ENCODE results near the gene KRT24.

Gene KRT24

DNA sequence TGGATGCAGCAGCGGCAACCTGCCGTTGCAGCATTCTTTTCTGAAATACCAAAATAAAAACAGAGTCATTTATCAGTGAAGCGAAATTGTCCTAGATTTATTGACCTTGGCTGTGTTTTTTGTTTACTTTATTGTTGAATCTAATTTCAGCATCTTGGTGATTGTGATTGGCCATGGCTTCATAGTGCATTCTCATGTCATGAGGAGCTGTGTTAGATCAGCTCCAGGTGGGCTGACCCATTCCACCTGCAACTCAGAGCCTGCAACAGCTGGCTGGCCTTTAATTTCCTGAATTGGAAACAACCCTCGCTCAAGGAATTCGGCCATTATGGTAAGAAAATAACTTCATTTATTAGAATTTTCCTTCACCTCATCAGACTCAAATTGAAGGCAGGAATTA lies 16.4 kb downstream of the KRT24 start:
- no peak for DNase-seq

DNA sequence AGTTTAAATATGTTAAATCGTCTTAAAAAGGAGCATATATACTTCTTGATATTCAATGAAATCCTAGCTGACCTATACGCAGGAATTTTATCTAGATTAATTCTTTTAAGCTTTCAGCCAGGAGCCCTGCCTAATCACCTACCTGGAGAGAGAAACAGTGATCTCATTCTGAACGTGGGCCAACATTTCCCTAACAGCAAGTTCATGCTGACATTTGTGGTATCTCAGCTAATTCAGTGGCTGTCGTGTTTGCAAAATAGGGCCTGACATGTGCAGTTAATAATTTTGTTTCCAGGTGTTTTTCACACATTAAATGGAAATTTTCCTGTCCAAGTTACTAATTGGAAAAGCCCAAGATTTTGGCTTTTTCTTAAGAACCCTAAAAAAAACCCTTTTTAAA lies 17.4 kb downstream of the KRT24 start:
- no peak for DNase-seq

DNA sequence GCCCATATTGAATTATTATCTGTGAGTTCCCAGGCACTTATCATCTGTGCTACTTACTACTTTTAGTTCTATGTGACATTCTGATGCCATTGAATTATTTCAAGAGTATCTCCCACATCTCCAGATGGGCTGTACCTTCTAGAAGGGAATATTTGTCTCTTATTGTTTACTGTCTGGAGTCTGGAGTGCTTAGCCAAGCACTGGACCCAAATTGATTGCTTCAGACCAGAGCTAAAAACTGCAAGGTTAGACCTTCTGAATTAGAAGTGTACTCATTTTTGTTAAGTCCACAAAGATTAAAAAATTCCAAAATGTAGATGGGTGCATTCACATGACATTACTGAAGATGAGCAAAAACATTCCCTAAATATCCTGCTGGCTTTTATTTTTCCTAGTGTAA lies 22.6 kb downstream of the KRT24 start:
- no peak for DNase-seq

DNA sequence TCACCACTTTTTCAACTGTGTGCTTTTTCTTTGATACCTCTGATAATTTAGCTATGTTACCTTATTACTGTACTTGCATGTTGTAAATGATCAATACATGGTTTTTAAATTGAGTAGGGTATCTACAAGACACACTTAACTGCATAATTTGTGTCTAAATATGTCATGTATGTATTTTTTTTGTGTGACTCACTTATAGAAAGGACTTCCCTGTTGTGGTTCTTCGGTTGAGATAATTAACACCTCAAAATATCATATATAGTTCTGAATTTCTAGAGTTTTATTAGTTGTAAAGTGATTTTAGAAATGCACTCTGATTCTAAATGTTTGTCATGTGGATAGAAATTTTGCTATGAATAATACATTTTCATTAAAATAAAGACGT lies 24.0 kb downstream of the KRT24 start:
- DNase-seq, result no peak

DNA sequence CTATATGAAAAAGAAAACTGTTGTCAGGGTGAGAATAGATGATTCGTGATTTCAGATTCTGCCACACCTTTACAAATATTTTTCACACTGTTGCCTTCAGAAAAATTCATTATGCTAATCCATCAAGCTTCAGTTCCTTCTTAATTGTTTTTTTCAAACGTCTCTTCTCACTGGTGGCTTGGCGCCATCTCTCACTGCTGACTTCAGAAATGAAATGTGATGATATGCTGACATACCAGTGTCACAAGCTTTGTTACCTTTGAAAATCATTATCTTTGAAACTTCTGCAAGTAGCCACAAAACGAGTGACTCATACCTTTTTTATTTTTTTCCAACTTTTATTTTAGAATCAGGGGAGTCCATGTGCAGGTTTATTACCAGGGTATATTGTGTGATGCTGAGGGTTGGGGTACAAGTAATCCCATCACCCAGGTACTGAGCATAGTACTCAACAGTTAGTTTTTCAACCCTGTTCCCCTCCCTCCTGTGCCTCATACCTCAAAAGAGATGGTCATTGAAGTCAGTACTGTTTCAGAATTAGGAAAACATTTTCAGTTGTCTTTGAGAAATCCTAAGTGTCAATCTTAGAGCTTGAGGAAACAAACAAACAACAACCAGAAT lies 24.5 kb downstream of the KRT24 start:
- no peak for DNase-seq

DNA sequence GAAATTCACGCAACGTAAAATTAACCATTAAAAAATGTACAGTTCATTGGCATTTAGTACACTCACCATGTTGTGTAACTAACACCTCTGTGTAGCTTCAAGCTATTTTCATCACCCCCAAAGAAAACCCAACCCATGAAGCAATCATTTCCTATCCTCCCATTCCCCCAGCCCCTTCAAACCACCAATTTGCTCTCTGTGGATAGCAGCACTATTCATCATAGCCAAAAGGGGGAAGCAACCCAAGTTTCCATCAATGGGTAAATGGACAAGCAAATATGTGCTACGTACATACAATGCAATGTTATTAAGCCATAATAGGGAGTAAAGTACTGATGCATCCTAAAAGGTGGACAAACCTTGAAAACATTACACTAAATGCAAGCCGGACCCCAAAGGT lies 27.6 kb downstream of the KRT24 start:
- no peak for DNase-seq

DNA sequence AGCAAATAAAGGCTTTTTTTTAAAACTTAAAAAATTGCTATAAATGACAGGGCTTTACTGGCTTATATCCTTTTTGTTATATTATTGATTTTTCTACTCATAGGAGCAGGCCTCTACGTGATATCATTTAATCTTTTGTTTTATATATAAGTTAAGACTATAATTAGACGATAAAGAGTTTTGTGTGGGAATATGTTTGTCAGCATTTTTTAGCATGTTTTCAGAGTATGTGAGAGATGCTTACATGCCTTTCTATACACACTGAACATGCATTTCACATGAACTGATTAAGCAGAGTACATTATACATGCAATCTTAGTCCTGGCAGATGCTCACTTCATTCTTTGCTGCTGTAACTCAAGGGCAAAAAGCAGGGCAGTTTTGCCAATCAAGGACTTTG lies 30.9 kb downstream of the KRT24 start:
- no peak for DNase-seq

DNA sequence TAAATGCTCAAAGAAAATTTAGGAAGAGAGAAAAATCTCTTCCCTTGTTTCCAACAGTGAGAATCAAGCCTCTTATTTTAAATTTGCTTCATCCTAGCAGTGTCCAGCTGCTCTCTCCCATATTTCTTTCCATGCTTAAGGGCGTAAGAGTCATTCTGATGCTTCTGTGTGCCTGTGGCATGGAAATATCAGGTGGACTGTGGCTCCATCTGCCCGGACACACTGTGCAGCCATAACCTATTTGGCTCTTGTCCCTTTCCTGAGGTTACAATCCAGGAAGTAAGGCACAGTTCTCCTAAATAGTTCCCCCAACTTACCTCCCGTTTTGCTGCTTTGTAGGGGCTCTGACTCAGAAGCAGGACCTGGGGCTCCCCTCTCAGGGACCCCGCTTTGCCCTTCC lies 32.3 kb downstream of the KRT24 start:
- no peak for DNase-seq

DNA sequence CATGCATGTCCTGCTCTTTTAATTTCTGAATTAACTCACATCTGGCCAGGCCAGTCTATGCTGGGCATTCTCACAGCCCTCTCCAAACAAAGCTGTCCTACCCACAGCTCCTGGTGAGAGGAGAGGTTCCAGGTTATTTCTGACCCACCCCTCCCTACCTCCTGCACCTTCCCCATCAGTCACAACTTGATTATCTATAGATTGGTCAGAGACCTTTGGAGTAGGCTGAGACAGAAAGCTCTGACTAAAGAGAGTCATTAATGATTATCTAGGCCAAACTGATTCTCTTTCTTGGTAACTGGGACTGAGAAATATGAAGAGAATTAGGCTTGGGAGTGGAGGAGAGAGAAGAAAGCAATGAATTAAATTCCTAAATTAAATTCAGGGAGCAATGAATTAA lies 37.2 kb downstream of the KRT24 start:
- DNase-seq, result no peak

DNA sequence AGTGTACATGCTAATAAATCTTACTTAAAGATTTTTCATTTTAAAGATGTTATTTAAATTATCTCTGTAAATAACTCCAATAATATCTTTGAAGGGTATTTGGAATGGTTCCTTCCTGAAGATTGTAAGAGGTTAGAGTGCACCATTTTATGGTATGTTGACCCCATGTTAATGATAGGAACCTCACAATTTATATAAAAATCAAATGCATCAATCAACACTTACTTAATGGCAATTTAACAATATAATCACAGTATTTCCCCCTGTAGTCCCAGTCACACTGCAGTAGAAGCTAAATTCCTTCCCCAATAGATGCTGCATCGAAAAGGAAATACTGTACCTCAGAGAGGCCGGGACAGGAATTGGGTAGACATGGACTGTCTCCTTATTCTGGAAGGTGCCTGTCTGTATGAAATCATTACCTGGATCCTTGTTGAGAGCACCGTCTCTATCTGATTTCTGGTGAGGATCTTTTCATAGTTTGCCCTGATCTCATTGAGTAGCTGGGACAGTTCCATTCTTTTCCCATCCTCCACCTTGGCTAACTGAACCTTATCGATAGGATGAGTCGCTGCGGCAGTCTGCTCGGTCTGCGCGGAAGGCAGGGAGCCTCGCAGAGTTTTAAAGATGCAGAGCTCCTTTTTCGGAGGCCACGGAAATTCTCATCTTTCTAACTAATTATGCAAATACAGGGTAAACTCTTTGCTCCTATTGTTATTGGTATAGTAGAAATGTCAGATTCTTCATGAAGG lies 38.8 kb downstream of the KRT24 start, which contains the start of gene KRT222:
KRT222 (minus strand) TSS at position 596 of the 752 bp plus-strand sequence; CDS start at position 518, 78 bp downstream.
- DNase-seq, result no peak

DNA sequence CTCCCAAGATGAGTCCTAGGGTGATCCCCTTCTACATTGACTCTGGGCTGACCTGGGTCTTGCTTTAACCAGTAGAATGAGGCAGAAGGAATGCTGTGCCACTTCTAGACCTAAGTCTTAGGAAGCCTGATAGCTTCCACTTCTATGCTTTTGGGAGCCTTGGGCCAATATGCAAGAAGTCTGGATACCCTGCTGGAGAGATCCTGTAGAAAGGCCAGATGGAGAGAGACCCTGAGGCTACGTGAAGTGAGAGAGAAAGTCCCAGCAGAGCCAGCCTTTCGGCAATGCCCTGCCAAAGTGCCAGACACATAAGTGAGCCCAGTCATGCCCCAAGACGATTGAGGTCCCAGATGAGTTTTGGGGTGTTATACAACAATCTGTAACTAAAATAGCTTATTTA lies 40.3 kb downstream of the KRT24 start:
- no peak for DNase-seq

DNA sequence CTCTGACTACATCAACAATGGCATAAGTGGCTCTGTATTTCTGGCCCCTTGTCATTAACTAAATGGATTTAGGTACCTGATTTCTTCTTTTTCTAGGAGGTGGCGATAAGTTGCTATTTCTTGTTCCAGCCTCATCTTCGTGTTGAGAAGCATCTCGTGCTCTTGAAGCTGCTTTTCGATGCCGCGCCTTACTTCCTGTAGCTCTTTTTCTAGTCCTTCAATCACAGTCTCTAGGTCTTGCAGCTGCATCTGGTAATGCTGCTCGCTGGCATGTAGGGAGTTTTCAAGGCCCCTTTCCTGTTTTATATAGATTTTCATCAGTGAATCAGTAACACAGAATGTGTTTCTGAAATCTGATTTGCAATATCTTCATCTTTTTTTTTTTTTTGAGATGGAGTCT lies 43.6 kb downstream of the KRT24 start:
- DNase-seq, result no peak

DNA sequence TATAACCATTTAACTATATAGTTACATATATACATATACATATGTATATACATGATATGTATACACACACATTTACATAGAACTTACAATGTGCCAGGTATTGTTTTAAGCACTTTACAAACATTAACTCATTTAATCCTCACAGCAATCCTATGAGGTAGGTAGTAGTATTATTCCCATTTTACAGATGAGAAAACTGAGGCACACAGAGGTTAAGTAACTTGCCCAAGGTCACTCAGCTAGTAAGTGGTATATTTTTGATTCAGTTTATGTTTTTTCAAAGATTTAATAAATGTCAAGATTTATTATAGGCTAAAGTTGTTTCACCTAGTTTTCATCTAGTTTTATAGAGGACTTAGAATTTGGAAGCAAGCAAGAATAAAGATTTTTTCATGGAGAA lies 45.2 kb downstream of the KRT24 start:
- DNase-seq, result no peak

DNA sequence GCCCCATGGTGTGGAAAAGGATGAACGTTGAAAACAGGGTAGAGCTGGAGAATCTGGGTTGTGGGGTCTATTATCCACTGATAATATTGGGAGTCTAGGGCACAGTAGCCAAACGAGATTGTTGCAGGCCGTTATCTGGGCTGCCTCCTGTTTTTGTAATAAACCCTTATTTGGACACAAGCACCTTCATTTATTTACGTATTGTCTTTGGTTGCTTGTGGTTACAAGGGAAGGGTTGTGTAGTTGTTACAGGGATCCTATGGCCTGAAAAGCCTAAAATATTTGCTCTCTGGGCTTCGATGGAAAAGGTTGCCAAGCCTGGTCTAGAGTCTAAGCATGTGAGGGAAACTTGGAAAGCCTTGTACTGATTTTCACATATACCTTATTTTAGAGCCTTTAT lies 51.6 kb downstream of the KRT24 start:
- no peak for DNase-seq

DNA sequence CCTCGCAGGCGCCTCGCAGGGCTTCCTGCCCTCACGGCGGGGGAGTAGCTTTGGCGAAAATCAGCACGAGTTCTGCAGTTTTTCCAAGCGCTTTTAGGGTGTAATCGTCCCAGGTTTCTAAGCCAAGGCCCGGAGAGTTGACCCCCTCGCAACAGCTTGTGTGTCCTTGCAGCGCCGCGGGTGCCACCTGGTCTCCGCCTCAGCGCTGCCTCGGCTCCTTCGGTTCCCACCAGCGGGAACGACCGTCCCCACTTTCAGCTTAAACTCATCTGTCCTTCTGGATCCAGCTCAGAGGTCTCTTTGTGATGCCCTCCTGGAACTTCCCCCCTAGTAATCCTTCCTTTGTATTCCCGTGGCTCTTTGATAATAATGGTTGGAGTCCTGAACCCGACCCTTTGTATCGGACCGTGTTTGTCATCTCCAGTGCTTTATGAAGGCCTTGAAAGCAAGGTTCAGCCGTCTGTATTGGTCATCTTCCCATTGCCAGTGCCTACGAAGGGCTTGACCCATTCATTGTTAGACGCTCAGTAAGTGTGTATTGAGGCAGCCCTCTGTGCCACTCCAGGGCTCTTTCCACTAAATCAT lies 55.1 kb downstream of the KRT24 start:
- DNase-seq, result peak; percentile 51
